GM19043 (cell line): ENCODE measurements around the gene EZR.

Source experiments
- ATAC-seq: cut with Tn5 transposase; IDR thresholded peaks from one replicate; pipeline ENCODE4 v1.9.1; 2021; ENCODE audit warnings: low read depth; ENCODE audit not compliant: unreplicated experiment

EZR gene

DNA sequence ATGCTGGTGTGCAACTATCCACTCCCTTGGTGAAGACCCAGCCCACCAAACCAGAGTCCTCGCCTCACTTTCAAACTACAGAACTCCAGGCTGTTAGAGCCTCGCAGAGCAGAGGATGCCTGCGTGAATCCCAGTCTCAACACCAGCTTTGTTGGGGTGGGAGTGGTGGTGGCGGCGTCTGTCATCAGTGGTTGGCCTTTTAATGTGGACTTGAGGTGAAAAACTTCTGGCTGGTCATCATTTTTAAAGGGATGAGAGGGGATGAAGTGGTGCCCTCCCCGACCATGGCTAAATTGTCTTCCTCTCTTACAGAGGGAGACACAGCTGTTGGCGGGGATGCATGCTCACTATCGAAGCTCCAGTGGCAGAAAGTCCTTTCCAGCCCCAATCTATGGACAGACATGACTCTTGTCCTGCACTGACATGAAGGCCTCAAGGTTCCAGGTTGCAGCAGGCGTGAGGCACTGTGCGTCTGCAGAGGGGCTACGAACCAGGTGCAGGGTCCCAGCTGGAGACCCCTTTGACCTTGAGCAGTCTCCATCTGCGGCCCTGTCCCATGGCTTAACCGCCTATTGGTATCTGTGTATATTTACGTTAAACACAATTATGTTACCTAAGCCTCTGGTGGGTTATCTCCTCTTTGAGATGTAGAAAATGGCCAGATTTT, 54.9 kb downstream of the EZR start:
- ATAC-seq, result no peak

DNA sequence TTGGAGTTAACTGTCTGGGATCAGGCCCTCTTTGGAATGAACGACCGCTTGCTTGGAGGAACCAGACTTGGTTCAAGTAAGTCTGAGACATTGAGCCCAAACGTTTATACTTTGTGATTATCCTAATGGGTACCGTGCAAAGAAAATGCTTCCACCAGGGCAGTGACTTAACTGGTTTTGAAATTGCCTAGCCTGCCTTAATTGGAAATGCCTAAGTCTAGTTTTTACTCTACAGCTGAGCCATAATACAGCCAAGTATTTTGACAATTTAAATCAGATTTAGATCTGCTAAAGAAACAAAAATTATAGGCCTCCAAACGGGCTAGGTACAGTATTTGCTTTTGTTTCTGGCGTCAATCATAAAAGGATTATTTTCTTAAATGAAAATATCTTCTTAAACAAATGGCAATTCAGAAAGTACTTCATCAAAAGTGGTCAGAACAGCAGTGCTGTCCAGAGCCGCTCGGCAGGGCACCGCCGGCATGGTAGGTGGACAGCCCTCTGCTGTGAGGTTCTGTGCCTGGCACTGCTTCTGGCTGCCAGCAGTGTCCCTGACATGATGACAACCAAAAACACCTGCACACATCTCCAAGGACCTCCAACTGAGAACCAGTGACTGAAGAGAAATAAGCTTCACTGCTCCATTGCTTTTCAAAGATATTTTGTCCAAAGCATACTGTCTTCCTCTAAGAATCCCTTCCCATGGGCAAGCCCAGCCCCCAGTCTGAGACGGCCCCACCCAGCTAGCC, 55.6 kb downstream of the EZR start:
- ATAC-seq, result no peak

DNA sequence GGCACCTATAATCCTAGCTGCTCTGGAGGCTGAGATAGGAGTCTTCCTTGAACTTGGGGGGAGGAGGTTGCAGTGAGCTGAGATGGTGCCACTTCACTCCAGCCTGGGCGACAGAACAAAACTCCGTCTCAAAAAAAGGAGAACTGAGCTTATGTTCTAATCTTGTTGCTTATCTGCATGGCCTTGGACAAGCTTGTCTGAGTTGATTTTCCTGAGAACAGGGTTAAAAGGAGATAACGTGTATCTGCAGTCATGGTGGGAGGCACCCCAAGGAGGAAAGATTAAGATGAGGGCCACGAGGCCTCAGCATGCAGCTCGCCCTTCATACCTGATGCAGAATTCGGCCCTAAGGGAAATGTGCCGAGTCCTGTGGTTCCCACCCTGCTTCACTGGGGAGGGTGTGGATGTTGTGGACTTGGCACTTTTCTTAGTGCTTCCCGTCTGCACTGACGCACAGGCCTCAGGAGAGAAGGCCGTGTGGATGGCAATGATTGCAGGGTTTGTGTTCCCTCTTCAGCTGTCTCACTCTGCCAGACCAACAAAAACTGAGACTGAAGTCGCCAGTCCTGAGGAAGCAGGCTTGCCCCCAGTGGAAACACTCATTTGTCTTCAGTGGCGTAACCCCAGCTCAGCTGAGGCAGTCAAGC, 56.3 kb downstream of the EZR start:
- ATAC-seq, result no peak

DNA sequence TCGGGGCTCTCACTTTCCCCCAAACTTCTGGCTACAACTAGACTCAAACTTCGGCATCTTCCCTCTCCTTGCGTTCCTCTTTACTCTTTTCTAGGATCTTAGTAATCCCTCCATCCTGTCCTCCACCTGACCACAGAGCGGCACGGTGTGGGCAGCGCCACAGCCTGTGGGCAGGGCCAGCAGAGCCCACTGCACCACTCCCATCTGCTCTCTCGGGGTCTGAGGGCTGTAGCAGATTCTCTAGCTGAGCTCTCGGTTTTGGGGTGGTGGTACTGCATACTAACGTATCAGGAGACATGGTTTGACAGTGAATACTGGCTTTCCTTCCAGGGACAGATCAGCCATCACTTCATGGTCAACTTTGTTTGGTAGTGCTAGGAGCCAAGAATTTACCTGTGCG, 57.4 kb downstream of the EZR start:
- no peak for ATAC-seq

DNA sequence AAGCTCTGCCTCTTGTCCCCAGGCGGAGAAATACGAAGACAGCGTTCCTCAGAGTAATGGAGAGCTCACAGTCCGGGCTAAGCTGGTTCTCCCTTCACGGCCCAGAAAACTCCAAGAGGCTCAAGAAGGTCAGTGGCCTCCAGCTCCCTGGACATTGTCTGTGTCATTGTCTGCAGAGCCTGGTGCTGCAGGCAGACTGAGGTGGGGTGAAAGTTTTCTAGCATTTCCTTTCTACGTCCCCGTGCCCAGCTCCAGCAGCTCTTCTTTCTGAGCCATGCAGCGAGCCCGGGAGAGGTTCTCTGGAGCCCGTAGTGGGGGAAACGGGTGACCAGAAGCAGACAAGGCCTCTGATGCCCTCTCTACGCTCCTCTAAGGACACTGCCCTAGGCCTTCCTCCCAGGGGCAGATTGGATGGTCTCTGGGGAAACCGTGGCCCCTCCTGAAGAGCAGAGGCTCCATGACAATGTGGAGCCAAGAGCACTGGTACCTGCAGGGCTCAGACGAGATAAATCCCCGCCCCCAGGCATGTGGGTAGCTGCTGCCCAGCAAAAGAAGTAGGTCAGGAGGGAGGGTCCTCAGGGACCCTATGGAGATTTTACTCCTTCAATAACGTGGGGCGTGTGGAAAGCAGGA, 58.4 kb downstream of the EZR start:
- no peak for ATAC-seq

DNA sequence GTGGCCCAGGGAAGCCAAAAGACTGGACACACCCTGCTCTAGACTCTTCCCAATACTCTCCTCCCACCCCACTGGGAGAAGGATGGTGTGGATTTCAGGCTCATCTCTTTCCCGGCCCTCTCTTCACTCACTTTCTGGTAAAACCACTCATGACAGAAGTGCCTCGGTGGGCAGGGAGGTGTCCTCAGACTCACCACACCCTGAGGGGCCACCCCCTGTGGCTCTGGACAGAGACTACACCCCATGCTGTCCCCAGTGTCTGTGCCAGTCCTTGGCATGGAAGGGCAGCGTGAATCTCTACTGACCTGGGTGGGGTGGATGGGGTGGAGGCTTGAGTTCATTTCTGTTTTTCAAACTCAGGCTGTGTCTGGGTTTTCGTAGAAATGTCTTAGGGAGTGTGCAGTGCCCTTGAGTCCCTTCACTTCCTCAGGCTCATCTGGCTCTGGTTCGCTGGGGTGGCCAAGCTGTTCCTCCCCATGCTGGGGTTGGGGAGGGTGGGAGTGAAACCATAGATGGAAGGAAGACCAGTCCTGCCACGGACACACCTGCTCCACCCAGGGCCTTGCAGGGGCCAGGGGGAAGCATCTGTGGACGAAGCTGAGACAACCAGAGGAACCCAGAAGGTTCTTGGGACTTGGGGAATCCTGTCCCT, 59.1 kb downstream of the EZR start:
- no peak for ATAC-seq

DNA sequence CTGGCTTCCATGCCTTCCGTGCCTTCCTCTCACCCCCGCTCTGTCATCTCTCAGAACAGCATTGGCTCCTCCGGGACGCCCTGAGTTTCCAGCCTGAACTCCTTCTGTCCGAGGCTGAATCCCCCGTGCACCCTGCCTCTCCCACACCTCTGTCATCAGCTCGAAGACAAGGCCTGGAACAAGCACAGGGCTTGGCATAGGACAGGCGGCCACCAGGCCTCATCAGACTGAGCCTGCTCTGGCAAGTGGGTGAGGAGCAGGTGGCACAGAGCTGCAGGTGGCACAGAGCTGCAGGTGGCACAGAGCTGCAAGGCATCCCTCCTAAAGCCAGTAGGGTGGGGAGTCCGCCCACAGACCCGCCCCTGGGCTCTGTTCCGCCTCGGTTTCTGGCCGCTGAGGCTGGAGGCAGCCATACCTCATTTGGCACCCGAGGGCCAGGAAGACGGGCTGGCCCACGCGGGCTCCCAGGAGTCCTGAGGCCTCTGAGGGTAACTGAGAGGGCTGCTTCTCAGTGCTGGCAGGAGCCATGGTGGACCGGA, 60.2 kb downstream of the EZR start:
- no peak for ATAC-seq

DNA sequence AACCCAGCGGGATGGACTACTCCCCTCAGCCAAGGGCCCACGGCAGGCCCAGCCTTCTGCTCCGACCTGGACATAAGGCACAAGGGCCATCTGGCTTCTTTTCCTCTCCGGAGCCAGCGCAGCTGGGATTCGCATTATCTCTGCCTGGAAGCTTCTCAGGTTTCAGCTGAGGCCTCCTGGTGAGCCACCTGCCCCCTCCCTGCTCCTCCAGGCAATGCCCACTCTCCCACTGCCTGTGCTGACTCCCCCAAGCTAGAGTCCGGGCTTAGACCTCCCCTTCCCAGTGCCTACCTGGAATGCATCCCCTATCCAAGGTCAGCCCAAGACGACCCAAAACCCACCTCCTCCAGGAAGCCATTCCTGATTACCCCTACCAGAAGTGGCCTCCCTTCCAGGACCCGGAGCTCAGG, 60.7 kb downstream of the EZR start:
- no peak for ATAC-seq

DNA sequence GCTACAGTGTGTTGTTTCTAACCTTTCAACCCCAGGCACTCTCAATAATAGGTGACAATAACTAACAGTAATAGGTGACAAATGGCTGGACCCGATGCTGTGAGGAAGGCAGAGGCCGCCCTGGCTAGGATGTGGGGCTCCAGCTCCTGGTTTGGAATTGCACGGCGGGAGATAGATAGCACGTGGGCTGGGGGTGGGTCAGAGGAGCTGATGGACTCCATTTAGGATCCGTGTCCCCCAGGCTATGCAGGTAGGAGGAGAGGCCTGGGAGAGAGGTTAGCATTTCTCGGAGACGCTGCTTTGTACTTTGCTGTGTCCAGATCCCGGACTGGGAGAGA, 61.4 kb downstream of the EZR start:
- ATAC-seq, result no peak

DNA sequence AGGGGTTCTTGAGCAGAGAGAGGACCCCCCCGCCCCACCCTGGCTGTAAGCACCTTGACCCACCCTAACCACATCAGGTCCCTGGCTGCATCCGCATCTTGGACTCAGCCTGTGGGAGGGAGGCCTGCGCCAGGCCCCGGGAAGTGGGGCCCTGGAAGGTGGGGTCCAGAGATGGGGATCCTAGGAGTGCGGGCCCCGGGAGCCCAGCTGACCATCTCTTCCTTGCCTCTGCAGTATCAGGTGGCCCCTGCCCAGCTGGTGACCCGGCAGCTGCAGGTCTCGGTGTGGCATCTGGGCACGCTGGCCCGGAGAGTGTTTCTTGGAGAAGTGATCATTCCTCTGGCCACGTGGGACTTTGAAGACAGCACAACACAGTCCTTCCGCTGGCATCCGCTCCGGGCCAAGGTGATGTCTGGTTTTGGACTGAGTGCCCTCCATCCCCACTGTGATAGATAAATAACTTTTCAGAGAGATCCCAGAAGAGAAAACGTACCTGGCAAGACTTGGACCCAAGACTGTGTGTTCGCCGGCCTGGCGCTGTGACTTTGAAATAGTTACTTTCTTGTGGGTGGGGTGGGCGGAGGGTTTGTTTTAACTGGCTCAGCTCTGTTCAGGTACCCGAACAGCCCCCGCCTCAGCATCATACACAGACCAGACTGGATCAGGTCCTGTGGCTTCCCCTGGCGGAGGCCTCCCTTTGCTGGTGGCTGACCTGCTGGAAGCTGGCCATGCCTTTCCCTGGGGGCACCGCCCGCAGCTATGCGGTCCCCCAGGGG, 62.0 kb downstream of the EZR start:
- no peak for ATAC-seq

DNA sequence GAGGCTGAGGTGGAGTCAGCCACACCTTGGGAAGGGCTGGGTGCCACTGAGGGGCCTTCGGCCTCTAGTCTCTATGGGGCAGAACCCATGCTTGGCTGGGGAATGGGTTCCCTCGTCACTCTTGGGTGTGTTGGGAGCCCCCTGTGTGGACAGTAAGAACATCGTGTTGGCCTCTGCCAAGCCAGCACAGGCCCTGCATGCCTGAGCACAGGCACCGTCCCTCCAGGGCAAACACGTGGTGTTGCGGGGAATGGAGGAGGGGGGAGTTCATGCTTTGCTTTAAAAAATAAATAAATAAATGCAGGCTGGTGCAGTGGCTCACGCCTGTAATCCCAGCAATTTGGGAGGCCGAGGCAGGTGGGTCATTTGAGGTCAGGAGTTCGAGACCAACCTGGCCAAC, 63.0 kb downstream of the EZR start:
- no peak for ATAC-seq

DNA sequence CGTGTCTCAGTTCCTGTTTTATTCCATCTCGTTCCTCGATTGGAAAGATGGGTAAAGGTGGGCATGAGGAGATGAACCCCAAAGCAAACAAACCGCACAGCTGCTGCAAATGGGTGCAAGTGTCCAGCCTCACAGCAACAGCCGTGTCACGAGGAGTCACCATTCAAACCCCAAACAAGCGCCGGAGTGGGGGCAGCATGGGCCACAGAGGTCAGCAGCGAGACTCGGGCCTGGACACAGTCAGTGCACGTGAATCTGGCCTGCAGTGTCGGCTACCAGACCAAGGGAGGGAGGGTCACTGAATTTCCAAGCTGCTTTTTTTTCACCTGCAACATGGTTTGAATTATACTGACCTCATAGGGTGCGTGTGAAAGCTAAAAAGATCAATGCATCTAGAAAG, 63.5 kb downstream of the EZR start:
- no peak for ATAC-seq

DNA sequence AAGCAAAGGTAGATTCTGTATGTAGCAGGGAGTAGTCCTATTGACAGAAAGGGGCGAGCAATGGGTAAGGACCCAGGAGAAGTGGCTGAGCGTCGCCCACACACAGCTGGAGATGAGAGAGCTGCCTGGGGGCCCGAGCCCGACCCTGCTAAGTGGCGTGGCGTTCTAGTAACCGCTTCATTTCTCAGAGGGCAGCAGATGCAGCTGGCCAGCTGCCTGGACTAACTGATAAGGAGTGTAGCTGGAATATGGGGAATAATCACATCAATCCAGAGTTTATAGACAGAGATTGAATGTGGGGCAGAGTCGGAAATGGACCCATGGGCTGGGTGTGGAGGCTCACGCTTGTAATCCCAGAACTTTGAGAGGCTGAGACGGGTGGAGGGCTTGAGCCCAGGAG, 64.4 kb downstream of the EZR start:
- no peak for ATAC-seq

DNA sequence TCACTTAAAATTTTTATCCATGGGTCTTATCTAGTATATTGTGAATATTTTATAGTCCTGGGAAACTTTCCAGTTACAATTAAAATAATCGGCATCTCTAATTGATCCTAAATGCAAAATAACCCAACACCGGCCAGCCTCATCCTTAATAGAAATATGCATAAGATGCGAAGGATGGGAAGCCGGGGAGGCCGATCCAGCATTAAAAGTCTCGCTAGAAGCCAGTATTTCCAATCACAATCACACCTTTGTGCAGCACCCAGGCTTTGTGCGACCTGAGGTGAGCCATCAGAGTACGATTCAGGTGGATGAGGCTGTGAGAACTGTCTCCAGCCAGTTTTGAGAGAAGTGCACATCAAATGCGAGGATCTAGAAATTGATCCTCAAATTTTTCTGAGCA, 65.4 kb downstream of the EZR start:
- ATAC-seq, result no peak

DNA sequence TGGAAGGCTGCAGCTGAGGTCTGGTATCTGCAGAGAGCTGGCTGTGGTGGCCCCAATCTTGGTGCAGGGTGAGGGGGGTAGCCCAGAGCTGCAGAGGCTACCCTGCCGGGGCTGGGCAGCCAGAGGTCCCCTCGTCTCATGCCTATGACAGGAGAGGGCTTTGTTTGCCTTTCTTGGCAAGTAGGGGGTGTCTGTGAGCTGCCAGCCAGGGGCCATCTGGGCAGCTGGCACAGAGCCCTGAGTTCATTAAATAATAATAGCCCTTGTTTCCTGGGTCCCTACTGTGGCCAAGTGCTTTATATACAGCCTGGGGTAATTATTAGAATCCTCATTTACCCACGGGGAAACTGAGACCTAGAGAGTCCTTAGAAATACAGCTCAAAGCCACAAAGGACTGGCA, 66.6 kb downstream of the EZR start:
- ATAC-seq, result no peak

DNA sequence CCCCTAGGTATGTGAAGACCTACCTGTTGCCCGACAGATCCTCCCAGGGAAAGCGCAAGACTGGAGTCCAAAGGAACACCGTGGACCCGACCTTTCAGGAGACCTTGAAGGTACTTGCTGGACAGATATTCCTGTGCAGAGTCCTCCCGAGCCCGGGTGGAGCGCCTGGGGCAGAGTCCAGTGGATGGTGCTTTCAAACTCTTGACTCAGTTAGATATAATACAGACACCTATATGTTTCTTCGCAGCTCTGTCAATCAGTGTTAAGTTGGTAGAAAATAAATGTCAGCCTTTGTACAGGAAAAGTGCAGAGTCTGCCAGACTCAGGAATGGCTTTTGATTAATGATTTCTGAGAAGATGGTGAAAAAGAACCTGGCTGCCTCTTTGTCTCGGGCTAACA, 67.2 kb downstream of the EZR start:
- no peak for ATAC-seq

DNA sequence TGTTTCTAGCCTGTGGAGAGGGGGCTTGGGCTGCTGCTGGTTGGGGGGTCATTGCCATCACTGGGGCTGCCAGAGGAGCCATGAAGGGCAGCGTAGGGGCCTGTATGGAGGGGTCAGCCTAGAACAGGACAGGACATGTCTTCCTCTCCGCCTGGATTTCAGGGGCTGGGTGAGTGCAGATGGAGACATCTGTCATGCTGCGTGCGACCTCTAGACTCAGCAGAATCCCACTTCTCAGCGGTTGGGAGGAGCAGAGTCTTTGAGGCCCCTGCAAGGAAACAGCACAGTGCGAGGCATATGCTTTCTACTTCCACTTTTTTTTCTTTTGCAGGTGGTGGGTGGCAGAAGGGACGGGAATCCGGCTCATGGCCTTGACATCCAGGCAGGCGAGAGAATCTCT, 67.9 kb downstream of the EZR start:
- ATAC-seq, result no peak

DNA sequence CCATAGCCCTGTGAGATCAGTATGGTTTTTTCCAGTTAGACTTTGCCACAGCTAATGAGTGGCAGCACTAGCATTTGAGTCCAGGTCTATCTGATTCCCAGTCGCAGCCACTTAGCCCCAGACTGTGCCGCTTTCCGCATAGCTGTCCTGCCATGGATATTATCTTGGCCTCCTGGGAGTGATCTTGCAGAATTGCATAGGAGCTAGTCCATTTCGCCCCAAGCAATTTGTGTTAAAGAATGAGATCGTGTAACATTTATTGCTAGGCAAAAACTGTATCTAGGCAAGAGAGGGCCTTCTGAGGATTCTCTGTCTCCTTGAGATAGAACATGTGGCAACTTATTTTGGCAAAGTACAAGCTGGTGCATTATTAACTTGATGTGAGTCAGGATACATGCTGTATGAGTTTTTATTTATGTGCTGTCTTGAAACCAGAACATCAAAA, 74.2 kb downstream of the EZR start:
- no peak for ATAC-seq

DNA sequence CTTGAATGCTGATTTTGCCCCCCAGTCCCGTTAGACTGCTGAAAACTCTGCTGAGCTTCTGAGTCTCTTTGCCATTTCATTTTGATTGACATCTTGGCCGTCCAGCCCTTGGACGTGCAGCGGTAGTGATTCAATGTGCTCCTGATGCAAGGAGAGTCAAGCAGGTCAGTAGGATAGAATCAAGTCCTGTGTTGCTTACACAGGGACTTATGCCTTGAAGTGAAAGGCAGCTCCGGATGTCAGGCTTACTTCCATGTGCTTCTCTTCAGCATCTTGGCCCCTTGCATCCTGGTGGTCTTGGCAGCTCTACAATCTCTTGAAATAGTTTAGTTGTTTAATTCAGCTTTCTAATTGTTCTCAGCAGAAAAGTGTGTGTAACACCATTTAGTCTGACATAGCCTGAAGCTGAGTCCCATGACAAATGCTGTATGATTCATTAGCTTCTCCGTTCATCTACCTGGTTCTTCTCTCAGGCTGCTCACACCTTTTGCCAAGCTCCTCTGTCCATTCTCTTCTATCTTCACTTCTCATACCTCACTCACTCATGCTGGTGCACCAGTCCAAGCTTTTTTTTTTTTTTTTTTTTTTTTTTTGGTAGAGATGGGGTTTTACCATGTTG, 76.0 kb downstream of the EZR start:
- no peak for ATAC-seq

DNA sequence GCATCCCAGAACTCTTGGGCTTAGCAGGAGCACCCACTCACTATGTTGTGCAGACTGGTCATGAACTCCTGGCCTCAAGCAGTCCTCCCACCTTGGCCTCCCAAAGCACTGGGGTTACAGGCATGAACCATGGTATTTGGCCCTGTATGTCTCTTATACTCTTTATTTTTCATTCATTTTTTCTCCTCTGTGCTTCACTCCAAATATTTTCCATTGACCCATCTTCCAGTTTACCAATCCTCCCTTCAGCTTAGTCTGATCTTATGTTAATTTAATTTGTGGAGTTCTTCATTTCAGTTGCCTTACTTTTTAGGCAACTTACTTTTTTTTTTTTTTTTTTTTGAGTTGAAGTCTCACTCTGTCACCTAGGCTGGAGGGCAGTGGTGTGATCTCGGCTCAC, 79.5 kb downstream of the EZR start:
- no peak for ATAC-seq
